HG03280 (cell line): ENCODE measurements around the gene IKZF1.
A peak's percentile ranks its signal among the peaks of the same experiment; 100 is the strongest.

Source experiments
- ATAC-seq: cut with Tn5 transposase; IDR thresholded peaks from one replicate; pipeline ENCODE4 v1.9.1; 2021; ENCODE audit warnings: mild to moderate bottlenecking, moderate library complexity; ENCODE audit not compliant: unreplicated experiment

The IKZF1 gene

GRCh38 chr7:50307368-50308032 lies 3.0 kb downstream of the IKZF1 start:
- ATAC-seq, result peak; percentile 30

- ATAC-seq, result no peak
Measured at GRCh38 chr7:50308203-50308531, 3.7 kb downstream of the IKZF1 start.

GRCh38 chr7:50308532-50309385 lies 4.2 kb downstream of the IKZF1 start:
- ATAC-seq, result no peak

GRCh38 chr7:50309721-50310120 lies 5.2 kb downstream of the IKZF1 start:
- ATAC-seq, result no peak

GRCh38 chr7:50310361-50310760 lies 5.8 kb downstream of the IKZF1 start:
- ATAC-seq, result no peak

- no peak for ATAC-seq
Measured at GRCh38 chr7:50310956-50311355, 6.4 kb downstream of the IKZF1 start.

- ATAC-seq, result no peak
Measured at GRCh38 chr7:50312250-50313162, 8.0 kb downstream of the IKZF1 start.

GRCh38 chr7:50314836-50315592 lies 10.5 kb downstream of the IKZF1 start:
- ATAC-seq, result no peak

GRCh38 chr7:50315739-50316671 lies 11.5 kb downstream of the IKZF1 start:
- ATAC-seq, result no peak

- ATAC-seq, result peak; percentile 76
Measured at GRCh38 chr7:50317221-50317678, 12.7 kb downstream of the IKZF1 start.

GRCh38 chr7:50317697-50318669 lies 13.5 kb downstream of the IKZF1 start:
- peak; percentile 2 for ATAC-seq

- ATAC-seq, result no peak
Measured at GRCh38 chr7:50321487-50322067, 17.1 kb downstream of the IKZF1 start.

GRCh38 chr7:50324113-50324512 lies 19.6 kb downstream of the IKZF1 start:
- no peak for ATAC-seq

GRCh38 chr7:50327443-50327842 lies 22.9 kb downstream of the IKZF1 start:
- ATAC-seq, result peak; percentile 29

- ATAC-seq, result no peak
Measured at GRCh38 chr7:50329775-50330174, 25.3 kb downstream of the IKZF1 start.

GRCh38 chr7:50330254-50330653 lies 25.7 kb downstream of the IKZF1 start:
- no peak for ATAC-seq

GRCh38 chr7:50330696-50331095 lies 26.2 kb downstream of the IKZF1 start:
- no peak for ATAC-seq
